Sigmoid colon (tissue), 4 donors: Measurements from ENCODE around the gene STX4.

Source experiments
- CTCF ChIP-seq, 4 experiments: fragments of 450-650 bp in 3 of 4; fragments of 200-600 bp in 1 of 4; IDR thresholded peaks; one replicate each; pipeline ENCODE4 v1.5.1; 2016 to 2019; ENCODE audit warnings: antibody characterized with exemption in 4 of 4, mild to moderate bottlenecking in 3 of 4, moderate library complexity in 2 of 4
- EP300 ChIP-seq, 4 donors: sonication (generic); formaldehyde crosslinking; IDR thresholded peaks; one replicate each; pipeline ENCODE4 v1.6.1; 2017; ENCODE audit warnings: antibody characterized with exemption in 4 of 4
- POLR2A ChIP-seq, 2 donors: fragments of 450-650 bp; IDR thresholded peaks; one replicate each; pipeline ENCODE4 v1.6.1; 2016; ENCODE audit warnings: antibody characterized with exemption in 2 of 2, mild to moderate bottlenecking in 2 of 2, moderate library complexity in 2 of 2
- POLR2AphosphoS5 ChIP-seq, 4 donors: sonication (generic); formaldehyde crosslinking; IDR thresholded peaks; one replicate each; pipeline ENCODE4 v1.6.1; 2017; ENCODE audit warnings: antibody characterized with exemption in 4 of 4

- TF ChIP-seq CTCF (IDR thresholded peaks at IDR 0.05) (no peak), POLR2A (IDR thresholded peaks at IDR 0.05) (no peak), EP300 (IDR thresholded peaks at IDR 0.05) (no peak), POLR2AphosphoS5 (IDR thresholded peaks at IDR 0.05) (no peak)
These were observed 45.7 kb upstream of the STX4 start for GRCh38 chr16:30987581-30988190.
